CD14-positive monocyte (primary cell): ENCODE data around the gene EXO1. TPM values are rescaled to one million over a fixed set of nuclear protein-coding genes. Genes with fewer than 3 reads are reported as not detected.

Experiments
- DNase-seq, 3 donors: peaks; one replicate each; pipeline ENCODE4 v3.0.0-alpha.2; 2011 to 2022
- H2AFZ ChIP-seq: 2 replicates; pipeline ENCODE4 v1.6.0; 2012; ENCODE audit warnings: mild to moderate bottlenecking, low read depth, low read length, inconsistent platforms; ENCODE audit not compliant: insufficient read depth, poor library complexity, severe bottlenecking
- H3K27ac ChIP-seq, 2 donors: 1 replicate in 1 of 2; 2 replicates in 1 of 2; pipeline ENCODE4 v1.5.1; 2012 to 2013; ENCODE audit warnings: low read length in 2 of 2, control low read depth in 1 of 2, inconsistent platforms in 1 of 2, low read depth in 1 of 2, mild to moderate bottlenecking in 1 of 2
- H3K27me3 ChIP-seq, 2 donors: one replicate each; pipeline versions ENCODE4 v1.6.0 to v1.6.1; 2011 to 2013; ENCODE audit warnings: low read length in 2 of 2; ENCODE audit not compliant: control insufficient read depth in 2 of 2, insufficient read depth in 2 of 2
- H3K36me3 ChIP-seq, 2 donors: replicated peaks in 1 of 2; 1 replicate in 1 of 2; 2 replicates in 1 of 2; pipeline versions ENCODE4 v1.5.1 to v1.6.1; 2012 to 2013; ENCODE audit warnings: low read length in 2 of 2, control low read depth in 1 of 2, inconsistent platforms in 1 of 2, mild to moderate bottlenecking in 1 of 2; ENCODE audit not compliant: insufficient read depth in 2 of 2, control insufficient read depth in 1 of 2
- H3K4me1 ChIP-seq, 2 donors: 1 replicate in 1 of 2; 2 replicates in 1 of 2; pipeline versions ENCODE4 v1.5.1 to v1.6.1; 2012 to 2013; ENCODE audit warnings: low read length in 2 of 2, control low read depth in 1 of 2, inconsistent platforms in 1 of 2, mild to moderate bottlenecking in 1 of 2, moderate library complexity in 1 of 2; ENCODE audit not compliant: insufficient read depth in 2 of 2, control insufficient read depth in 1 of 2
- H3K4me2 ChIP-seq: replicated peaks from 2 replicates; pipeline ENCODE3; 2012; ENCODE audit warnings: low read length, moderate library complexity, mild to moderate bottlenecking; ENCODE audit not compliant: poor library complexity, severe bottlenecking; ENCODE audit errors: extremely low read depth
- H3K4me3 ChIP-seq, 3 experiments: fragments of 200-600 bp in 1 of 3; sonication (generic) in 1 of 3; replicated peaks in 1 of 3; 1 replicate in 2 of 3; 2 replicates in 1 of 3; pipeline ENCODE4 v1.5.1; 2011 to 2013; ENCODE audit warnings: low read length in 3 of 3, mild to moderate bottlenecking in 3 of 3, control low read depth in 2 of 3, low read depth in 2 of 3, inconsistent platforms in 1 of 3, moderate library complexity in 1 of 3
- H3K79me2 ChIP-seq: 2 replicates; pipeline ENCODE4 v1.6.0; 2012; ENCODE audit warnings: mild to moderate bottlenecking, control low read depth, inconsistent platforms, low read length, moderate library complexity; ENCODE audit not compliant: insufficient read depth
- H3K9ac ChIP-seq: 2 replicates; pipeline ENCODE4 v1.6.0; 2017; ENCODE audit warnings: low read length, mild to moderate bottlenecking; ENCODE audit not compliant: insufficient read depth, poor library complexity, severe bottlenecking
- H3K9me3 ChIP-seq, 2 donors: replicated peaks in 1 of 2; 1 replicate in 1 of 2; 2 replicates in 1 of 2; pipeline versions ENCODE4 v1.5.1 to v1.6.1; 2012 to 2013; ENCODE audit warnings: low read length in 2 of 2, control low read depth in 1 of 2; ENCODE audit not compliant: control insufficient read depth in 1 of 2, insufficient read depth in 1 of 2
- H4K20me1 ChIP-seq: 2 replicates; pipeline ENCODE4 v1.6.0; 2012; ENCODE audit warnings: mild to moderate bottlenecking, low read length, control low read depth, moderate library complexity; ENCODE audit not compliant: insufficient read depth
- H3K27ac Mint-ChIP-seq, 7 donors: one replicate each; pipeline ENCODE4 v1.8.0; 2020; ENCODE audit warnings: mild to moderate bottlenecking in 7 of 7, mixed read lengths in 7 of 7, moderate library complexity in 6 of 7, inconsistent platforms in 2 of 7
- H3K27me3 Mint-ChIP-seq, 3 donors: one replicate each; pipeline ENCODE4 v1.8.0; 2021 to 2022; ENCODE audit warnings: low read depth in 3 of 3, mild to moderate bottlenecking in 3 of 3, mixed read lengths in 3 of 3, moderate library complexity in 3 of 3, inconsistent platforms in 1 of 3
- H3K36me3 Mint-ChIP-seq, 2 donors: one replicate each; pipeline ENCODE4 v1.8.0; 2020; ENCODE audit warnings: mixed read lengths in 2 of 2, inconsistent platforms in 1 of 2, mild to moderate bottlenecking in 1 of 2
- H3K4me1 Mint-ChIP-seq: one replicate; pipeline ENCODE4 v1.8.0; 2020; ENCODE audit warnings: mild to moderate bottlenecking, mixed read lengths
- H3K4me3 Mint-ChIP-seq, 2 donors: one replicate each; pipeline ENCODE4 v1.8.0; 2020; ENCODE audit warnings: mild to moderate bottlenecking in 2 of 2, mixed read lengths in 2 of 2, moderate library complexity in 1 of 2
- H3K9me3 Mint-ChIP-seq, 7 donors: one replicate each; pipeline ENCODE4 v1.8.0; 2020 to 2022; ENCODE audit warnings: mixed read lengths in 7 of 7, mild to moderate bottlenecking in 6 of 7, moderate library complexity in 6 of 7, inconsistent platforms in 2 of 7
- WGBS: methylation state at CpG from one replicate; pipeline ENCODE4 v1.1.5; 2013; ENCODE audit warnings: missing lambda C conversion rate; ENCODE audit not compliant: insufficient coverage; 5-methylcytosine and 5-hydroxymethylcytosine counted together
- intact Hi-C, 2 donors: fragments of 100-400 bp; cut with micrococcal nuclease; formaldehyde crosslinking; loops; one replicate each; pipeline versions ENCODE4 v1.15.0 to v1.15.1; 2023
- polyA plus RNA-seq, 3 donors: library from polyadenylated mRNA; depleted of rRNA in 1 of 3; unstranded in 2 of 3; stranded (reverse) in 1 of 3; fragments of 300-500 nt in 2 of 3; fragments of >200 nt in 1 of 3; fragmentation: Illumina TruSeq in 2 of 3; gene quantifications; 1 replicate in 2 of 3; 2 replicates in 1 of 3; pipeline ENCODE4 v1.2.3, GENCODE V29; 2012 to 2021
- TF ChIP-seq, protein P1 (sequence below): fragments of 200-600 bp; IDR thresholded peaks from one replicate; pipeline ENCODE4 v1.8.0; 2022; ENCODE audit warnings: antibody characterized with exemption, mild to moderate bottlenecking

EXO1 gene
- polyA plus RNA-seq, 3 donors = 0.16 to 0.26 TPM; not detected in 1

- Mint-ChIP-seq H3K36me3 (no peaks in the 10 kb centered on the region), H3K9me3 (no peaks in the 10 kb centered on the region), H3K27me3 (peaks cover 0 to 6% (median 1%) of the 10 kb centered on the region in 3 donors), H3K4me3 (no peak overlapping the region), H3K4me1 (peaks cover 3% of the 10 kb centered on the region), H3K27ac (peak overlapping the region in 1 of 7 donors; percentile 52)
- Histone ChIP-seq H3K9me3 (no peaks in the 10 kb centered on the region), H3K27ac (no peak overlapping the region), H3K27me3 (peaks cover 0 to 3% of the 10 kb centered on the region in 2 donors), H3K4me2 (no peak overlapping the region), H4K20me1 (no peaks in the 10 kb centered on the region), H2AFZ (no peak overlapping the region), H3K4me3 (no peak overlapping the region), H3K79me2 (no peaks in the 10 kb centered on the region), H3K36me3 (no peaks in the 10 kb centered on the region), H3K9ac (no peak overlapping the region), H3K4me1 (no peaks in the 10 kb centered on the region)
- DNase-seq = no peak
- intact Hi-C loops = loop anchor here in 1 of 2 donors (10.0 kb wide), 1 partner anchor 75 kb away; no protein-coding TSS in a partner anchor
- 83% methylated on average over 1 of the region's 6 CpGs for WGBS
- TF ChIP-seq, protein P1, sequence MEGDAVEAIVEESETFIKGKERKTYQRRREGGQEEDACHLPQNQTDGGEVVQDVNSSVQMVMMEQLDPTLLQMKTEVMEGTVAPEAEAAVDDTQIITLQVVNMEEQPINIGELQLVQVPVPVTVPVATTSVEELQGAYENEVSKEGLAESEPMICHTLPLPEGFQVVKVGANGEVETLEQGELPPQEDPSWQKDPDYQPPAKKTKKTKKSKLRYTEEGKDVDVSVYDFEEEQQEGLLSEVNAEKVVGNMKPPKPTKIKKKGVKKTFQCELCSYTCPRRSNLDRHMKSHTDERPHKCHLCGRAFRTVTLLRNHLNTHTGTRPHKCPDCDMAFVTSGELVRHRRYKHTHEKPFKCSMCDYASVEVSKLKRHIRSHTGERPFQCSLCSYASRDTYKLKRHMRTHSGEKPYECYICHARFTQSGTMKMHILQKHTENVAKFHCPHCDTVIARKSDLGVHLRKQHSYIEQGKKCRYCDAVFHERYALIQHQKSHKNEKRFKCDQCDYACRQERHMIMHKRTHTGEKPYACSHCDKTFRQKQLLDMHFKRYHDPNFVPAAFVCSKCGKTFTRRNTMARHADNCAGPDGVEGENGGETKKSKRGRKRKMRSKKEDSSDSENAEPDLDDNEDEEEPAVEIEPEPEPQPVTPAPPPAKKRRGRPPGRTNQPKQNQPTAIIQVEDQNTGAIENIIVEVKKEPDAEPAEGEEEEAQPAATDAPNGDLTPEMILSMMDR = no peak
Measured at GRCh38 chr1:241839369-241839979, 8.5 kb upstream of the EXO1 start.

DNA sequence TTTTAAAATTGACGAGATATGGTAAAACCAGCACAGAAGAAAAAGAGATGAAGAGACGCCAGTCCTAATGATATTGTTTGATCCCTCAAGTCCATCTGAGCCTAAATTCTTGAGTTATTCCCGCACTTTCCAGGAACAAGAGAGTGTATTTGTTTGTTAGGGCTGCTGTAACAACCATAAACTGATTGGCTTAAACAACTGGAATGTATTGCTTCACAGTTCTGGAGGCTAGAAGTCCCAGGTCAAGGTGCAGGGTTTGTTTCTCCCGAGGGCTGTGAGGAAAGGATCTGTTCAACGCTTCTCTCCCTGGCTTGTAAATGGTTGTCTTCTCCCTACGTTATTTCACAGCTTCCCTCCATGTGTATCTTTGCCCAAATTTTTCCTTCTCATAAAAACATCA is 7.8 kb upstream of the EXO1 start:
- Mint-ChIP-seq H3K27me3 (peaks cover 0 to 9% (median 1%) of the 10 kb centered on the region in 3 donors), H3K27ac (no peak overlapping the region), H3K9me3 (no peaks in the 10 kb centered on the region), H3K4me3 (no peak overlapping the region), H3K4me1 (peaks cover 3% of the 10 kb centered on the region), H3K36me3 (no peaks in the 10 kb centered on the region)
- Histone ChIP-seq H2AFZ (no peak overlapping the region), H3K27me3 (peaks cover 0 to 3% of the 10 kb centered on the region in 2 donors), H4K20me1 (no peaks in the 10 kb centered on the region), H3K9me3 (no peaks in the 10 kb centered on the region), H3K27ac (no peak overlapping the region), H3K9ac (no peak overlapping the region), H3K4me1 (no peaks in the 10 kb centered on the region), H3K36me3 (no peaks in the 10 kb centered on the region), H3K4me2 (no peak overlapping the region), H3K4me3 (no peak overlapping the region), H3K79me2 (no peaks in the 10 kb centered on the region)
- WGBS = 100% methylated on average over 3 of the region's 6 CpGs
- intact Hi-C loops = loop anchor here (10.0 kb wide), 4 partner anchors 195 to 315 kb away; partner anchors contain the start of genes CHML (in 1 of the 2) and OPN3 (in 1 of the 2)
- no peak for DNase-seq
- TF ChIP-seq, protein P1 = no peak
